GM19351 (cell line): ENCODE results near the gene XPC.
"Not testable (repeated sequence)": the region's sequence is repeated elsewhere in the genome, so short reads cannot be mapped to it uniquely, and the experiment has no call there.

ENCODE experiments used
- ATAC-seq: cut with Tn5 transposase; IDR thresholded peaks from one replicate; pipeline ENCODE4 v1.9.1; 2021; ENCODE audit warnings: mild to moderate bottlenecking, moderate library complexity; ENCODE audit not compliant: unreplicated experiment

The XPC gene

DNA sequence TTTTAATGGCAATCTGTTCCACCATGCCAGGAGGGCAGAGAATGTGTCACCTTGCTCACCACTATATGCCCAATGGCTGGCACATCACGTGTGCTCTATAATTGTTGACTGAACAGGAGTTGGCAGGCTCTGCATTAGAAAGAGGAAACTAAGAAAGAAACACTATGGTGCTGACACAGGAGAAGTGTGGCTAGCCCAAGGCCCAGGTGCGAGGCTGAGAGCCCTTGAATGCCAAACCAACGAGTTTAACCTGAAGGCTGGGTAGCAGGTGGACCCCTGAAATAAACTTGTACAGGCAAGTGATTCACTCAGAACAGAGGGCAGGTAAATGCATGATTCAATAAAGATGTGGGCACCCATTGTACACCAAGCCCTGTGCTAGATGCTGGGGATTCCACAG is 56.1 kb downstream of the XPC start:
- ATAC-seq: no peak

DNA sequence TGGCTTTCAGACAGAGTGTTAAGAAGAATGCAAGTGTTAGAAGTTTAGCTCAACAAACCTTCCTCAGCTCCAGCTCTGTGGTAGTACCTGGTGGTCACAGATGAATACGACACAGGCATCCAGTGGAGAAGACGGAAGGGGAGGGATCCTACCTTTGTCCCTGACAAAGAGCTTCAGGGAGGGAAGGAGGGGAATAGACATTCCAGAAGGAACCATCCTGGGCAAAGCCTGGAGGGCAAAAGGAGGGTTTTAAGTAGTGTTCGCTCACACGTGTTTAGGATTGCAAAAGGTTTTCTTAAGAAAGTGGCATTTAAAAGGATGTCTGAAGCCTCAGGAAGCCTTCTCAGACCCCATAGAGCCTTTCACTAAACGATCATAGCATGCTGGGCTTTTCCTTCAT is 56.5 kb downstream of the XPC start:
- no peak for ATAC-seq

DNA sequence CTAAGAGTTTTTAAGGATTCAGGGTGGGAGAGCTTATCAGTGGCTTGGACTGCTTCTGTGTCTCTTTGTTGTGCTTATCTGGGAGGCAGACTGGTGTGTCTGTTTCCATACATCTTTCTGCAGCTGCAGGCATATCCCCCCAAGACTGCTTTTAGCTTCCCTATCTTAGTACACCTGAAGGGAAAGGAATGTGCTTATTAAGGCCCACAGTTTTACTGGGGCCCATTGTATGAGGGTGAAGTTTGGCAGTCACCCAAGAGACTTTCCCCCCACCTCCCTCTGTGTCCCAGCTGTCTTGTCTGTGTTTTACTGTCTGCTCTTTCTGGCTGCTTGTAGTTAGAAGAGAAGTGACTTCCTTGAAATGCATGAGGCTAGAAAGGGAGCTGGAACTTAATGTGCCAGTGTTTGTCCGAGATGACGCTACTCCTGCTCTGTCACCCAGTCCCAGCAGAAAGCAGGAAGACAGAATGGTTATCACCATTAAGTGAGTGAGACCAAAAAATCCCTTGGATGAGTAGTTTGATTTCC is 57.4 kb downstream of the XPC start:
- not testable (repeated sequence) for ATAC-seq

DNA sequence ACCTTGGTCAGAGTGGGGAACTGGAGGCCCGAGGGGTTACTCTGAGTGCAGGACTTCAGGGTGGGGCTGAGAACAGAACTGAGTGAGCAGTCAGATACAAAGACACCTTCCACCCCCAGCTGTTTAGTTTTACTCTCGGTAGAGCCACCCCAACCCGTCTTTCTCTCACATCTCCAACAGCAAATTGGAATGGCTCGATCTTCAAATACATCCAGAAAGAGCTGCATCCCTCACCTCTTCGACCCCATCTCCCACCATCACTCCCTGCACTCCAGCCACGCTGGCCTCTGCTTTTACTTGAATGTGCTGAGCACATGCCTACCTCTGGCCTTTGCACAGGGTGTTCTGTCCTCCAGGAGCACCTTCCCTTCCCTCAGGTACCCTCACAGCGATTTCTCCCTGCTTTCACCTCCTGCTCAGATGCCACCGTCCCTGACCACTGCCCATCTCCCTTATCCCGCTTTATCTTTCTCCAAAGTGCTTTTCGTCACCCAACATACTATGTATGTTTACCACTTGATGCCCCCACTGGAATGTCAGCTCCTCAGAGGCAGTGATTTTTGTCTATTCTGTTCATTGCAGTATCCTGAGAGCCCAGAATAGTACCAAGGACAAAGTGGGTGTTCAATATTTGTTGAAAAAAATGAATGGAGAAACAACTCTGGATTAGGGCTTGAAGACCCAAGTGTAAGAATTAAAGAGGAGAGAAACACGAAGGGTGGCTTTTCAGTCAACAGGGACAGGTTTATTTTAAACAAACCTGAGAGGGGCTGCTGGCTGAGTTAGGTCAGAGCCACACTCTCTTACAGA is 58.1 kb downstream of the XPC start:
- no peak for ATAC-seq

DNA sequence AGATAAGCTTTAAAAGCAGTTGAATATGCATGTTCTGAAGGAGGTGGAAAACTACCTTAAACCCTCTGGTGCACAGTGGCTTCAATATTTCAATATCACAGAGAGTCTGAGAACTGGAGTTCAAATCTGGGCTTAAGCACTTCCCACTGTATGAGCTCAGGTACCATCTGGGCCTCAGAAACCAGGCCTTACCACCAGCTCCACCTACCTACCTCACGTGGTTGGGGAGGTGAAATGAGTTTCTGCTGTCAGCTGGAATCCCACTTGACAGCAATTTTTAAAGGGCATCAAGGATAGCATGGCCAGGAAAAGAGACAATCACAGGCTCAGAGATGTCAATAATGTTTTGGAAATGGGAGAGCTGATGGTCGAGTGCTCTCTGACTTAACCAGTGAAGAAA is 58.8 kb downstream of the XPC start:
- no peak for ATAC-seq

DNA sequence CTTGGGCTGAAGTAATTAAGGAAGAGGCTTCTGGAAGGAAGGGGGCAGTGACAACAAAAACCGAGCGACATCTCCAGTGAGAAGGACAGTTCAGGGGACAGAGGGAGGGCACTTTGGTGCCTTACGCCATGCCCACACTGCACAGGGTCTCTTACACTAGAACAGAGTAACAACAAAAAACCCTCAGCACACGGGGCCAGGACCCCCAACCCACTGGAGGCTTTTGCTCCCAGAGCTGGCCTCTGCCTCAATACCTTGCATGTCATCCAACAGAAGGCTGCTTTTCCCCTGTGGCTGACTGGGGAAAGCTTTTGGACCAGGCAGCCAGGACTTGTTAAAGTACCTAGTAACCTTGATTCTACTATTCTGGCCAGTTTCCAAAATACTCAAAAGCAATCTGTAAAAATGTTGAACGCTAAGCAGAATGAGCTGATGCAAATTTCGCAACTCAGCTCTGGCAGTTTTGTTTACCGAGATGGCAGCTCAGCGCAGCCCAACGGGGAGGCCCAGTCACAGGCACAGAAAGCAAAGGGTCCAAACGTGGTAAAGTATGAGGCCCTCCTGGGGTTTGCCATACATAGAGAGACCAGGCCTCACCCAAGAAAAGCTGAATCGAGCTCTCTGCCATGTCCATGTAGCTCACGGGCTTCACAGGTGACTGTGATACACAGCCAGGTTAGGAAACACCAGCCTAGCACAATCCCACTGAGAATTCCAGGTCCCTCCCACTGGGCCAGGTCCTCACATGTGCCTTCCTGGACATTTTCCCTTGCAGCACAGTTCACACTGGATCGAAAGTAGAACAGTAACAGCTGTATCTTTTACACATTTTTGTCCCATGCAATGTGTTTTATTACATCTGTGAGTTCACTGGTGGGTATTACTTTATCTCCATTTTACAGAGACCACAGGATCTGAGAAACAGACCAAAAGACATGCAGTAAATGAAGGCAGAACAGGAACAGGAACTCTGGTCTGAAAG is 59.7 kb downstream of the XPC start:
- ATAC-seq: no peak

DNA sequence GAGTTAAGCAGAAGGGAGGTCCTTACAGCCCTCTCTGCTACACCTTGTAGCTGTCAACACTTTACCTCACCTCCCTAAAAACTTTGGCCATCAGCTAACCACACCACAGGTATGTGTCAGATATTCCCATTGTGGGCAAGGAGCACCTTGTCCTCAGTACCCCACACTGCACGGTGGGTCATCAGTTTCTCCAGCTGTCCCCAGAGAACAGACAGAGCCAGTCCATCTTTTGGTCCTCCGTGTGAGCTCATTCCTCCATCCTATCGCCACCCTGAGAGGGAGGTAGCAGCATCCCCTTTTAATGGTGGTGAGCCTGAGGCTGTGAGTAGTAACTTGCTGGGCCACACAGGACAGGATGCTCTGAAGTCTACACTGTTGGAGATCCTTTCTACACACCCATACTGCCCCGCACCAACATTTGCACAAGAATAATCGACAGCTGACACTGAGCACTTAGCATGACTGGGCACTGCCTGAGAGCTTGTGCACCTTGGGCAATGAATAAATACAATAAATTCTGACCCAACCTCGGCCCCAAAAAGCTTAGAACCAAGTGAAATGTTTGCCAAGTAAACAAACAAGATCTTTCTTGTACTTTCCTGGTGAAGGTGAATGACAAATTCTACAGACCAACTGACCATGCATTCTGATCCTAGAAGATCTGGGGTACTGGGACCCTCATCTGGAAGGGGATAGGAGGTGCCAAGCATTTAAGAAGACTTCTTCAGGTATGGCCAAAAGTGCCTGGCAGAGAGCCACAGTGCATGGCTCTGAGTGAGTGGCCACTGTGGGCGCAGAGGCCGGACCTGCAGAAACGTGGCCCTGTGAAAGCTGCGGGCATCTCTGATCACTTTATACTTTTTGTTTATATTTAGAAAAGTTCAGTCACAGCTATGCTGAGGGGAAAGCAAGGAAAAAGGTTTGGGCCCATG is 60.7 kb downstream of the XPC start:
- ATAC-seq: no peak

DNA sequence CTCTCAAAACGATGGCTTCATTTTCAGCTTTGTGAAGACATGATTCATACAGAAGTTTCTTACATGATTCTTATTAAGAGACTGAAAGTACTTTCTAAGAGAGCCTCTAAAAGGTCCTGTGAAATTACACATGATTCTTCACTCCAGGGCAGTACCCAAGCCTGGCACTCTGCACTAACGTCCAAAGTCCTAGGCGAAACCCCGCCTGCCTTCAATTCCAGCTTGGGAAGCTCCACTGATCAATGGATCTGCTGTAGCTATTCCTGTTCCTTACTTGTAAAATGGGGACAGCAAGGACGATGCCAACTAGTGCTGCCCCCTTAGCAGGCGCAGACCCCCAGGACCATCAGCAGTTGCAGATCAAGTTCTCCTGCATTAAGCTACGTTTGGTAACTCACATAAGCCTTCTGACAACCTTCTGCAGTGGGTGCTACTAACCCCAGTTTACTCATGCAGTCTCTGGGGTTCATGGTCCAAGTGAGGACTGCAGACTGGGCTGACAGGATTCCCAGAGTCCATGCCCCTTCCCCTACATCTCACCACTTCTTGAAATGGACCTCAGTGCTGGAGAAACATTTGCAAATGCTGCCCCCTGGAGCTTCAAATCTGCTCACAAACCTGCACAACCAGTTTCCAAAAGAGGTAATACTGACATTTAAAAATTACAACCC is 64.3 kb downstream of the XPC start:
- no peak for ATAC-seq

DNA sequence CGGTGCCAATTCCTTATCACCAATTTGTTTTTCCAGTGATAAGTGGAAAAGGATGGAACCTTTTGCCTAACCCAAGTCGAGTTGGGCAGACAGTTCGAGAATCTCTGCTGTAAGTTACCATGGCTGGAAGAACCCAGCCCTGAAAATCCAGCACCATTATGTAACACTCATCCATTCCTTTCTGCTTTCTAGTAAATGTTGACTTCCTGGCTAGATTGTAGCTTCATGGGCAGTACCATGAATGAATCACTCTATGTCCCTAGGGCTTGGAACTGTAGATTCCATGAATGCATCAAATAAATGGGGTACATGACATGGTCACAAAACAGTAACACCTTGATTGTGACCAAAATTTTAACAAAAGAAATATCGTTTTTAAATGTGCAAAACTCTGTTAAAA is 67.7 kb downstream of the XPC start:
- no peak for ATAC-seq

DNA sequence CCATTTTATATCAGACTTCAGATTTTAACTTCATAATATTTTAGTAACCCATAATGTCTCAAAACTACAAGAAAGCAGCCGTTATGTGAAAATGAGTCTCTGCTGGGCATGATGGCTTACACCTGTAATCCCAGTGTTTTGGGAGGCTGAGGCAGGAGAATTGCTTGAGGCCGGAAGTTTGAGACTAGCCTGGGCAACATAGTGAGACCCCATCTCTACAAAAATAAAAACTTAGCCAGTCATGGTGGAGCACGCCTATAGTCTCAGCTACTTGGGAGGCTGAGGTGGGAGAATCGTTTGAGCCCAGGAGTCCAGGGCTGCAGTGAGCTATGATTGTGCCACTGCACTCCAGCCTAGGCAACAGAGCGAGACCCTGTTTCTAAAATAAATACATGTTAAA is 68.6 kb downstream of the XPC start:
- ATAC-seq: not testable (repeated sequence)

DNA sequence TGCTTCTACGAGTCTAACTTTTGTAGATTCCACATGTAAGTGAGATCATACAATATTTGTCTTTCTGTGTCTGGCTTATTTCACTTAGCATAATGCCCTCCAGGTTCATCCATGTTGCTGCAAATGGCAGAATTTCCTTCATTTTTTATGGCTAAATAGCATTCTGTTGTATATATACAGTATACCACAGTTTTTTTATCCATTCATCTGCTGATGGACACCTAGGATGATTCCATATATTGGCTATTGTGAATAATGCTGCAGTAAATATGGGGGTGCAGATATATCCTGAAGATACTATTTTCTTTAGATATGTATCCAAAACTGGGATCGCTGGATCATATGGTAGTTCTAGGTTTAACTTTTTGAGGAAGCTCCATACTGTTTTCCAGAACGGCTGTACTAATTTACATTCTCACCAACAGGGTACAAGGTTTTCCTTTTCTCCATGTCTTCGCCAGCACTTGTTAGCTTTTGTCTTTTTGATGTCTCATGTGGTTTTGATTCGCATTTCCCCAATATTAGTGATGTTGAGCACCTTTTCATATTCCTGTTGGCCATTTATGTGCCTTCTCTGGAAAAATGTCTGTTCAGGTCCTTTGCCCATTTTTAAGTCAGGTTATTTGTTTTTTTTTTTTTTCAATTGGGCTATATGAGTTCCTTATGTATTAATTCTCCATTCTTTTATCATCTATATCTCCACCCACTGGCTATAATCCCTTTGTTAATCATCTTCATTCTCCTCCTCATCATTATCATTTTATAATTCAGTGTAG is 80.6 kb downstream of the XPC start:
- no peak for ATAC-seq

DNA sequence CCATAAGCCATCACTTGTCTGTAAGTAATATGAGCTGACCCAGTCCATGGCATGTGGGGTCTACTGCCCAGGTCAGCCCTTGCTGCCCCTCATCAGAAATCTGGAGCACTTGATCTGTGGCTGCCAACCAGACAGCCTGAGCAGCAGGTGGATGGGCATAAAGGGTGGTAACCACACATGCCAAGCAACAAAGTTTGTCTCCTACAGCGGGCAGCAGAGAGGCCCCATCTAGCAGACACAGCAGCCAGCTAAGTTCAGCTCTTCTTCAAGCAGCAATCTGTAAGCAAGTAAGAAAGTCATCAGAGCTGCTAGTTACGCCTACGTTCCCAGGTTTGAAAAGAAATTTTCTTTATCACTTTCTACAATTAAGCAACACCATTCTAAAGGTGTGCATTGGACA is 81.7 kb downstream of the XPC start:
- no peak for ATAC-seq
